Measurements from ENCODE around the gene SLC16A5.

- TF ChIP-seq CTCF (IDR thresholded peaks at IDR 0.05; ENCODE audit: low read length) (no peak), EZH2 (IDR thresholded peaks at IDR 0.05; ENCODE audit: borderline replicate concordance, low read length) (no peak)
Observed at GRCh38 chr17:75118307-75118706, 30.6 kb downstream of the SLC16A5 start.
